Nephron progenitor cell (in vitro differentiated cells): ENCODE results near the gene TSPAN11.

Experiments used
- DNase-seq: peaks from one replicate; pipeline ENCODE4 v3.0.0; 2021
- H3K27ac Mint-ChIP-seq: 2 replicates; pipeline ENCODE4 v1.8.0; 2021; ENCODE audit warnings: mild to moderate bottlenecking, moderate library complexity, mixed read lengths
- H3K27me3 Mint-ChIP-seq: 2 replicates; pipeline ENCODE4 v1.8.0; 2021; ENCODE audit warnings: mild to moderate bottlenecking, low read depth, mixed read lengths; ENCODE audit not compliant: poor library complexity
- H3K36me3 Mint-ChIP-seq: 2 replicates; pipeline ENCODE4 v1.8.0; 2021; ENCODE audit warnings: low read depth, mixed read lengths
- H3K4me1 Mint-ChIP-seq: 2 replicates; pipeline ENCODE4 v1.8.0; 2021; ENCODE audit warnings: mixed read lengths
- H3K4me3 Mint-ChIP-seq: 2 replicates; pipeline ENCODE4 v1.8.0; 2021; ENCODE audit warnings: mild to moderate bottlenecking, moderate library complexity, mixed read lengths
- H3K9me3 Mint-ChIP-seq: 2 replicates; pipeline ENCODE4 v1.8.0; 2021; ENCODE audit warnings: mild to moderate bottlenecking, moderate library complexity, mixed read lengths
- CTCF ChIP-seq: fragments of 200-600 bp; sonication (generic); IDR thresholded peaks from 2 replicates; pipeline ENCODE4 v1.5.0; 2021; ENCODE audit warnings: antibody characterized with exemption

Gene TSPAN11

DNA sequence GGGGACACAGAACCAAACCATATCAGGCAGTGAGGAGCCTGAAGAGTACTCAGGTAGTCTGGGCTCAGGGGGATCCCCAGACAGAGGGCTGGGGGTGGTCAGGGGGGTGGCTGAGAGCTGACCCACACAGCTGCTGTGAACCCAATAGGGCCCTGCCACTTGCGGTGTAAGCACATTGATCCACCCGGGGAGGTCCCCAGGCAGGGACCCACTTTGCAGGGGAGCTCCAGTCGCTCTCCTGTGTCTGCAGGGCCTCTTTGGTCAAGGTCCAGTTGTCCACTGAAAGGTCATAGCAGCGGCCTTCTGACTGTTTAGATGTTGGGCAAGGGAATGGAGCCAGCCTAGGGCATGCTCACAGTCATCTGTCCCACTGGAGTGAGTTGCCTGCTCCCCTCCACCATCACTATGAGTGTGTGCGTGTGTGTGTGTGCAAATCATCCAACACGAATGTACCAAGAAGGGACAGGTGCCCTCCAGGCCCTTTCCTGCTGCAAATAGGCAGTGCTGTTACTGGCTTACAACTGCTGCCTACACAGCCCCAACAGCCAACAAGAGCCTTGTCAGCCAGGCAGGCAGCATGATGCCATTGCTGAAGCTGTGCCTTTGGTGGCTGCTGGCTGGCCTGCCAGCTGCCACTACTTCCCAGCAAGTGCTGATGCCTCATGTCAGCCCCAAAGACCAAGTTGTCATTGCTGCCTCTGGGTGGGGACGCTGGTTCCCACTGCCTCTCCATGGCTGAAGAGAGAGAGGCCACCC lies 71.3 kb downstream of the TSPAN11 start:
- Mint-ChIP-seq H3K27me3 (no peaks in the 10 kb centered on the region), H3K4me1 (peaks cover 7% of the 10 kb centered on the region), H3K9me3 (no peaks in the 10 kb centered on the region), H3K36me3 (no peaks in the 10 kb centered on the region), H3K27ac (no peak overlapping the region), H3K4me3 (no peak overlapping the region)
- no peak for DNase-seq
- TF ChIP-seq CTCF, result no peak

DNA sequence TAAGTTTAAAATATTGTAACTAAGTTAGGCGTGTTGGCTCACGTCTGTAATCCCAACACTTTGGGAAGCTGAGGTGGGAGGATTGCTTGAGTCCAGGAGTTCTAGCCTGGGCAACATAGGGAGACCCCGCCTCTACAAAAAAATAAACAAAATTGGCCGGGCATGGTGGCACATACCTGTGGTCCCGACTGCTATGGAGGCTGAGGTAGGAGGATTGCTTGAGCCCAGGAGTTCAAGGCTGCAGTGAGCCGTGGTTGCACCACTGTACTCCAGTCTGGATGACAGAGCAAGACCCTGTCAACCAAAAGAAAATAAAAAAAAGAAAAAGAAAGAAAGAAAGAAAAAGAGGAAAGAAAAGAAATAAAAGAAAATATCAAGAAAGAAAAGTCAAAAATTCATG lies 72.5 kb downstream of the TSPAN11 start:
- H3K27ac Mint-ChIP-seq, result no peak overlapping the region
- no peak for TF ChIP-seq CTCF
- no peaks in the 10 kb centered on the region for H3K4me1 Mint-ChIP-seq
- H3K9me3 Mint-ChIP-seq, result no peaks in the 10 kb centered on the region
- peaks cover 7% of the 10 kb centered on the region for H3K27me3 Mint-ChIP-seq
- no peak overlapping the region for H3K4me3 Mint-ChIP-seq
- no peaks in the 10 kb centered on the region for H3K36me3 Mint-ChIP-seq
- DNase-seq, result no peak

DNA sequence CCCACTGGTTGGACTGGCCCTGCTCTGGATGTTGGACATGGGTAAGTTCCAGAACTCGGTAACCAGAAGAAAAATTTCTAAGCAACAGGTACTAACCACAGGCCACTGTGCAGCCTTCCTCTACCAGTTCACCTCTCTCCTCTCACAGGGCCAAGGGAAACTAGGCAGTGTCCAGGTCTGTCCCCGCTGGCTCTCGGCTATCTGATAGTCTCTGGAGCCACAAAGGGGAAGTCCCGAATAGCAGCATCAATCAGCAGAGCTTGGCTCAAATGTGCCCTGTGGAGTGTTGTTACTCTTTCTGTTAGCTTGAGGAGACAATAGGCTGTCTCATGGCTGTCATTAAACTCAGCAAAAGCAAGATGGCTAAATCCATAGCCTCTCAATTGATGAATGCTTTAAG lies 73.2 kb downstream of the TSPAN11 start:
- H3K9me3 Mint-ChIP-seq, result no peaks in the 10 kb centered on the region
- H3K27me3 Mint-ChIP-seq, result peaks cover 7% of the 10 kb centered on the region
- H3K4me3 Mint-ChIP-seq, result no peak overlapping the region
- DNase-seq, result no peak
- no peak overlapping the region for H3K27ac Mint-ChIP-seq
- no peaks in the 10 kb centered on the region for H3K4me1 Mint-ChIP-seq
- no peak for TF ChIP-seq CTCF
- H3K36me3 Mint-ChIP-seq, result no peaks in the 10 kb centered on the region

DNA sequence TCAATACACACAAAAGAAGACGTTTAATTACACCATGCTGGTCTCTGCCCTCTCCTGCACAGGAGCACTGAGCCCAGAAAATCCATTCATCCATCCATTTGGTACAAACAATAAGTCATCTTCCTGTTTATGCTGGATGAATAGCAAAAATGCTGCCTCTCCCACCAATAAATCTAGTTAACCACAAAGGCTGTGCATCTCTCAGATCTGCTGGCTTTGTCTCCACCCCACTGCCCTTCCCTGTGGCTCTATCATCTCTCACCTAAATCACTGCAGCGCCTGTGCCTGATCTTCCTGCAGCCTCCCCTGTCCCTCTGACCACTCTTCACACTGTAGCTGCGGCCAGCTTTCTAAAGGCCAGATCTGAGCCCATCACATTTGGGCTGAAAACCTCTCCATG lies 74.2 kb downstream of the TSPAN11 start:
- DNase-seq, result no peak
- Mint-ChIP-seq H3K9me3 (no peaks in the 10 kb centered on the region), H3K4me1 (no peaks in the 10 kb centered on the region), H3K36me3 (no peaks in the 10 kb centered on the region), H3K27me3 (peaks cover 7% of the 10 kb centered on the region), H3K27ac (no peak overlapping the region), H3K4me3 (no peak overlapping the region)
- TF ChIP-seq CTCF, result no peak

DNA sequence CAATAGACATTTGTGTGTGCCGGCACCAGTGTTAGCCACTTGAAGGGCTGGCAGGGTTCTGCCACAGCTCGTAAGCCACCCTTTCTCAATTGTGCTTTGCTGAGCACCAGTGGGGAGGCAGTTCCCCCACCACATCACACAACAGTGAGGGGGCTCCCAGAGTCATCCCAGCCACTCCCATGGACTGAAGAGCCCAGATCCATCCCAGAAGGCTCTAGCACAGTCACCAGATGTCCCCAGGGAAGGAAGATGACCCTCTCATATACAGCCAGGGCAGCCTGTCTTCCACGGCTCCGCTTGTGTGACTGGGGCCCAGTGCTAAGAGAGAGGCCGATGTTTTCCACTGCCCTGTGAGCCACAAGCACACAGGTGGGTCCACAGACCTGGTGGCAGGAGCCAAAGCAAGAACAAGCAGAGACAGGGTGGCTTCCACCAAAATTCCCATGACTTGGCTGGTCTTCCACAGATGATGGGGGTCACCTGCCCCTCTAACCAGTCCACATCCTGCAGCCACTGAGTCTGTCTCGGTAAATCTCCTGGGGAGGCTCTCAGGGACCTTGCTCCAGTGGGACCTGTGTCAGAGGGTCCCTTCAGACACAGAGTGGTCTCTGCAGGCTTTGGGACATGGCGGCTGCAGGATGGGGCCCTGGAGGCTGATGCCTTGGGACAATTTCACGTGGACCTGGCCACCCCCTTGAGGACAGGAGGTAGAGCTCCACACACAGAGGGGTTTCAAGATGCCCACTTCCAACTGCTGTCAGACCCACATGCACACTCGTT lies 75.2 kb downstream of the TSPAN11 start:
- DNase-seq, result no peak
- Mint-ChIP-seq H3K36me3 (no peaks in the 10 kb centered on the region), H3K27me3 (peaks cover 7% of the 10 kb centered on the region), H3K4me3 (no peak overlapping the region), H3K9me3 (no peaks in the 10 kb centered on the region), H3K4me1 (no peaks in the 10 kb centered on the region), H3K27ac (no peak overlapping the region)
- no peak for TF ChIP-seq CTCF
